ENCODE data around the gene FIGN. TPM values are rescaled to one million over a fixed set of nuclear protein-coding genes. Genes with fewer than 3 reads are reported as not detected.

Gene FIGN
- total and polyA plus RNA-seq, 2 experiments from 2014 or later, result 1.4 to 4.5 TPM

DNA sequence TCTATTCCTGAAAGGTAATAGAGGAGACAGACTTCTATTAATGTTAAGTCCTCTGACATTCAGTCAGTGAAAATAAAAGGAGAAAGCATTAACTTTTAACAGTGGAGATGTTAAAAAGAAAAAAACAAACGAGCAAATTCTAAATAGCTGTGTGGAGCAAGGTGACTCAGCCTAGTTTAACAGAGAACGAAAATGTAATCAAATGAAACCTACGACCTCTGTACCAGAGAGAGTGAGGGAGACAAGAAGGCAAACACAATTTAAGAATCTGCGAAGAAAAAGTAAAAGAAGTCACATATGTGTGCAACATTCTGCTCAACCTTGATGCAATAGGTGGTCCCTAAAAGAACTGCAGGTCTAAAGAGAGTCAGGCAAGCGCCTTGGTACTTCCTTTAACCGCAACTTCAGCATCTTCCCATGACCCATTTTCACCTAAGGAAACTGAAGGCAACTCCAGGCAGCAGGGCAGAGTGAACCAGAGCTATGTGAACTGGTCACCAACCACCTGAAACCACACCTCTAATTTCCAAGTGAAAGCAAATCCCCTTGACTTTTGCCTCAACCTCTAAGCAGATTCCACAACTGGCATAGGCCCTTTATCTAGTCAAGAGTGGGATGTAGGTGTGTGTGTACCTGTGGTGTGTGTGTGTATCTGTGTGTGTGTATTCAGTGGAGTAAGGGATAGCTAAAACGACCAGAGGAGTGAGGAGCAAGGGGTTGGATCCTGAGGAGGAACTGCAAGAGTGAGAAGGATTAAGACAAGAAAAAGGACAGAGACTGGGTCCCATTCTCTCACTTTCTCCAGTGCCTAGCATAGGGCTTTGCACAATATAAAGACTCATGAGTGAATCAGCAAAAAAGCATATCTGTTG is 43.0 kb downstream of the FIGN start:
- H3K36me3 ChIP-seq (replicated peaks; ENCODE audit: insufficient read depth, low read depth), result no peaks in the 10 kb centered on the region
- H3K4me1 ChIP-seq (ENCODE audit: insufficient read depth), result no peaks in the 10 kb centered on the region
- H3K9me2 ChIP-seq (replicated peaks; ENCODE audit: insufficient read depth), result no peaks in the 10 kb centered on the region
- WGBS (ENCODE audit: low lambda C conversion rate, missing lambda C conversion rate), result 66% methylated on average over 7 of the region's 7 CpGs
- peak overlapping the region; percentile 60 for H3K4me2 ChIP-seq
- H2AFZ ChIP-seq, result no peak overlapping the region
- H3K27me3 ChIP-seq, result no peaks in the 10 kb centered on the region
- H3K79me2 ChIP-seq, result peaks cover 15% of the 10 kb centered on the region
- TF ChIP-seq, protein P1, sequence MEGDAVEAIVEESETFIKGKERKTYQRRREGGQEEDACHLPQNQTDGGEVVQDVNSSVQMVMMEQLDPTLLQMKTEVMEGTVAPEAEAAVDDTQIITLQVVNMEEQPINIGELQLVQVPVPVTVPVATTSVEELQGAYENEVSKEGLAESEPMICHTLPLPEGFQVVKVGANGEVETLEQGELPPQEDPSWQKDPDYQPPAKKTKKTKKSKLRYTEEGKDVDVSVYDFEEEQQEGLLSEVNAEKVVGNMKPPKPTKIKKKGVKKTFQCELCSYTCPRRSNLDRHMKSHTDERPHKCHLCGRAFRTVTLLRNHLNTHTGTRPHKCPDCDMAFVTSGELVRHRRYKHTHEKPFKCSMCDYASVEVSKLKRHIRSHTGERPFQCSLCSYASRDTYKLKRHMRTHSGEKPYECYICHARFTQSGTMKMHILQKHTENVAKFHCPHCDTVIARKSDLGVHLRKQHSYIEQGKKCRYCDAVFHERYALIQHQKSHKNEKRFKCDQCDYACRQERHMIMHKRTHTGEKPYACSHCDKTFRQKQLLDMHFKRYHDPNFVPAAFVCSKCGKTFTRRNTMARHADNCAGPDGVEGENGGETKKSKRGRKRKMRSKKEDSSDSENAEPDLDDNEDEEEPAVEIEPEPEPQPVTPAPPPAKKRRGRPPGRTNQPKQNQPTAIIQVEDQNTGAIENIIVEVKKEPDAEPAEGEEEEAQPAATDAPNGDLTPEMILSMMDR (IDR thresholded peaks at IDR 0.05; ENCODE audit: poor library complexity), result no peak
- TF ChIP-seq EZH2phosphoT487 (IDR thresholded peaks at IDR 0.05; ENCODE audit: low read depth, severe bottlenecking, unreplicated experiment), result no peak
- no peak for TF ChIP-seq EZH2 (IDR thresholded peaks at IDR 0.05; ENCODE audit: borderline replicate concordance)
- no peak overlapping the region for H3K27ac ChIP-seq
- no peak for DNase-seq (ENCODE audit: low spot score)
- H4K20me1 ChIP-seq (ENCODE audit: insufficient read depth, poor library complexity, severe bottlenecking), result no peaks in the 10 kb centered on the region
- H3K4me3 ChIP-seq, result no peak overlapping the region
- no peaks in the 10 kb centered on the region for H3K9me3 ChIP-seq (ENCODE audit: low read depth)

DNA sequence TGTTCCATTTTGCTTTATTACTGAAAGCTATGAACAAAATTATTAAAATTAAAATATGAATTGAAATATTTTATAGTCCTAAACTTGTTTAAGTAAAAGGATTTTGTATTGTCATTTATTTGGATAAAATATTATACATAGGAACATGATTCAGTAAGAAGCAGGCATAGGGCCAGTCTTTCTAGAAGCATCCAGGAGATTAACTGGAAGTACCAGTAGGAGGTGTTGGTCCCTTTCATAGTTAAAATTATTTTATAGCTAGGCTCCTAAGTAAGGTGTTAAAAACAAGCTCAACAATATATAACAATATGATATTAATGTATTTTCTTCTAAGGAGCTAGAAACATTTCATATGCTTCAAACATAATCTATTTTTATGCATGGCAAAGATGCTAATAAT is 43.7 kb downstream of the FIGN start:
- no peaks in the 10 kb centered on the region for H3K9me2 ChIP-seq (replicated peaks; ENCODE audit: insufficient read depth)
- peak overlapping the region; percentile 60 for H3K4me2 ChIP-seq
- H3K4me1 ChIP-seq (ENCODE audit: insufficient read depth), result no peaks in the 10 kb centered on the region
- H3K27me3 ChIP-seq, result no peaks in the 10 kb centered on the region
- no peak overlapping the region for H2AFZ ChIP-seq
- DNase-seq (ENCODE audit: low spot score), result no peak
- H3K9me3 ChIP-seq (ENCODE audit: low read depth), result no peaks in the 10 kb centered on the region
- no peaks in the 10 kb centered on the region for H4K20me1 ChIP-seq (ENCODE audit: insufficient read depth, poor library complexity, severe bottlenecking)
- peaks cover 12% of the 10 kb centered on the region for H3K79me2 ChIP-seq
- H3K4me3 ChIP-seq, result no peak overlapping the region
- TF ChIP-seq EZH2phosphoT487 (IDR thresholded peaks at IDR 0.05; ENCODE audit: low read depth, severe bottlenecking, unreplicated experiment), result no peak
- TF ChIP-seq, protein P1 (IDR thresholded peaks at IDR 0.05; ENCODE audit: poor library complexity), result no peak
- TF ChIP-seq EZH2 (IDR thresholded peaks at IDR 0.05; ENCODE audit: borderline replicate concordance), result no peak
- no peaks in the 10 kb centered on the region for H3K36me3 ChIP-seq (replicated peaks; ENCODE audit: insufficient read depth, low read depth)
- H3K27ac ChIP-seq, result no peak overlapping the region

DNA sequence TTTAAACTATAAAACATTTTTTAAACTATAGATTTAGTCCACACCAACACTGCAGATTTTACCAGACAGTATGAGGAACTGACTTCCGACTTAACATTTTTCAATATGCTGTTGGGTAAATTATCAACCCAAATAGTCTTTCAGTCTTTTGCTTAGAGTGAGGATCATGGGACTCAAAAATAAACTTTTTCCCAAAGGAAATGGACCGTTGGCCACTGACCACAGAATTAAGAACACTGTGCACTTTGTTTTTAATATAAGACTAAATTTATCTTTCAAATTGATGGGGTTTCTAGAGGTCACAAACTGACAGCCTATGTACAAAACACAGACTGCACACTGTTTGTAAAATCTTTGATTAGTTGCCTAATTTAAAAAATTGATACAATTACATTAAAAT is 44.9 kb downstream of the FIGN start:
- no peaks in the 10 kb centered on the region for H3K36me3 ChIP-seq (replicated peaks; ENCODE audit: insufficient read depth, low read depth)
- H3K4me2 ChIP-seq, result no peak overlapping the region
- no peak overlapping the region for H3K27ac ChIP-seq
- H3K4me3 ChIP-seq, result no peak overlapping the region
- H3K9me3 ChIP-seq (ENCODE audit: low read depth), result no peaks in the 10 kb centered on the region
- H3K27me3 ChIP-seq, result no peaks in the 10 kb centered on the region
- DNase-seq (ENCODE audit: low spot score), result no peak
- 89% methylated on average over 2 of the region's 2 CpGs for WGBS (ENCODE audit: low lambda C conversion rate, missing lambda C conversion rate)
- H3K79me2 ChIP-seq, result peaks cover 6% of the 10 kb centered on the region
- no peaks in the 10 kb centered on the region for H4K20me1 ChIP-seq (ENCODE audit: insufficient read depth, poor library complexity, severe bottlenecking)
- no peaks in the 10 kb centered on the region for H3K4me1 ChIP-seq (ENCODE audit: insufficient read depth)
- TF ChIP-seq, protein P1 (IDR thresholded peaks at IDR 0.05; ENCODE audit: poor library complexity), result no peak
- TF ChIP-seq EZH2 (IDR thresholded peaks at IDR 0.05; ENCODE audit: borderline replicate concordance) (no peak), EZH2phosphoT487 (IDR thresholded peaks at IDR 0.05; ENCODE audit: low read depth, severe bottlenecking, unreplicated experiment) (no peak)
- no peaks in the 10 kb centered on the region for H3K9me2 ChIP-seq (replicated peaks; ENCODE audit: insufficient read depth)
- H2AFZ ChIP-seq, result no peak overlapping the region

Data from hepatocyte (in vitro differentiated cells).